Lower lobe of right lung (tissue), 2 donors: ENCODE data around the gene GNG7. TPM values are rescaled to one million over a fixed set of nuclear protein-coding genes. Genes with fewer than 3 reads are reported as not detected.
"Not testable (repeated sequence)": the region's sequence is repeated elsewhere in the genome, so short reads cannot be mapped to it uniquely, and the experiment has no call there.

Experiments used
- ATAC-seq, 2 donors: fragments of 200-7000 bp; cut with Tn5 transposase; one replicate each; pipeline ENCODE4 v1.9.1; 2020 to 2022; ENCODE audit warnings: mild to moderate bottlenecking in 2 of 2, moderate library complexity in 2 of 2
- DNase-seq: peaks from one replicate; pipeline ENCODE4 v3.0.0-alpha.2; 2020
- H3K27ac ChIP-seq: fragments of 200-600 bp; one replicate; pipeline ENCODE4 v1.8.0; 2022
- H3K27me3 ChIP-seq: fragments of 200-600 bp; one replicate; pipeline ENCODE4 v1.8.0; 2022; ENCODE audit warnings: low read depth
- H3K36me3 ChIP-seq: fragments of 200-600 bp; one replicate; pipeline ENCODE4 v1.8.0; 2022; ENCODE audit warnings: mild to moderate bottlenecking
- H3K4me1 ChIP-seq: fragments of 200-600 bp; one replicate; pipeline ENCODE4 v1.8.0; 2022
- H3K4me3 ChIP-seq: fragments of 200-600 bp; one replicate; pipeline ENCODE4 v1.8.0; 2022; ENCODE audit warnings: mild to moderate bottlenecking
- H3K9me3 ChIP-seq: fragments of 200-600 bp; one replicate; pipeline ENCODE4 v1.8.0; 2022
- intact Hi-C: fragments of 100-400 bp; cut with DNase I; formaldehyde crosslinking; loops from one replicate; pipeline ENCODE4 v1.11.0; 2022
- total RNA-seq: library from RNA; stranded (reverse); fragmentation: NEBNext Ultra II Directional; extraction: Animal tissue kit (Norgen Biotek cat#: 25700); gene quantifications from one replicate; pipeline ENCODE4 v1.2.1, GENCODE V29; 2021
- TF ChIP-seq, protein P1 (sequence below): fragments of 200-600 bp; IDR thresholded peaks from one replicate; pipeline ENCODE4 v1.8.0; 2022; ENCODE audit warnings: antibody characterized with exemption, mild to moderate bottlenecking
- donor health status: DM: no; HTN: yes; CAD: no; lungs with severe emphysema.

Gene GNG7
- total RNA-seq, 1 donor from 2014 or later, result 6.2 TPM

DNA sequence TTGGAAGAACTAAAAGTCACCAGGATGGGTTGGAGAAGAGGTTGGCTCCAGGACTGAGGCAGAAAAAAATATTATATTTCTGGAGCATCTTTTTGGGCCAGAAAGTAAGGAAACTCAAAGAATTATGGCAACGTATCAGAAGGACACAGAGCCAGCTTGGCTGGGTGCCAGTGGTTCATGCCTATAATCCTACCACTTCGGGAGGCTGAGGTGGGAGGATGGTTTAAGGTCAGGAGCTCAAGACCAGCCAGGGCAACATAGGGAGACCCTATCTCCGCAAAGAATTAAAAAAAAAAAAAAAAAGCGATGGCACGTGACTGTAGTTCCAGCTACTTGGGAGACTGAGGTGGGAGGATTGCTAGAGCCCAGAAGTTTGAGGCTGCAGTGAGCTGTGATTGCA is 118.5 kb downstream of the GNG7 start:
- Histone ChIP-seq H3K27me3 (no peaks in the 10 kb centered on the region), H3K4me3 (no peak overlapping the region), H3K36me3 (no peaks in the 10 kb centered on the region), H3K9me3 (peaks cover 5% of the 10 kb centered on the region), H3K27ac (no peak overlapping the region), H3K4me1 (peaks cover 11% of the 10 kb centered on the region)
- TF ChIP-seq, protein P1, sequence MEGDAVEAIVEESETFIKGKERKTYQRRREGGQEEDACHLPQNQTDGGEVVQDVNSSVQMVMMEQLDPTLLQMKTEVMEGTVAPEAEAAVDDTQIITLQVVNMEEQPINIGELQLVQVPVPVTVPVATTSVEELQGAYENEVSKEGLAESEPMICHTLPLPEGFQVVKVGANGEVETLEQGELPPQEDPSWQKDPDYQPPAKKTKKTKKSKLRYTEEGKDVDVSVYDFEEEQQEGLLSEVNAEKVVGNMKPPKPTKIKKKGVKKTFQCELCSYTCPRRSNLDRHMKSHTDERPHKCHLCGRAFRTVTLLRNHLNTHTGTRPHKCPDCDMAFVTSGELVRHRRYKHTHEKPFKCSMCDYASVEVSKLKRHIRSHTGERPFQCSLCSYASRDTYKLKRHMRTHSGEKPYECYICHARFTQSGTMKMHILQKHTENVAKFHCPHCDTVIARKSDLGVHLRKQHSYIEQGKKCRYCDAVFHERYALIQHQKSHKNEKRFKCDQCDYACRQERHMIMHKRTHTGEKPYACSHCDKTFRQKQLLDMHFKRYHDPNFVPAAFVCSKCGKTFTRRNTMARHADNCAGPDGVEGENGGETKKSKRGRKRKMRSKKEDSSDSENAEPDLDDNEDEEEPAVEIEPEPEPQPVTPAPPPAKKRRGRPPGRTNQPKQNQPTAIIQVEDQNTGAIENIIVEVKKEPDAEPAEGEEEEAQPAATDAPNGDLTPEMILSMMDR, result no peak
- intact Hi-C loops, result no loop called here
- DNase-seq, result no peak
- no peak for ATAC-seq

DNA sequence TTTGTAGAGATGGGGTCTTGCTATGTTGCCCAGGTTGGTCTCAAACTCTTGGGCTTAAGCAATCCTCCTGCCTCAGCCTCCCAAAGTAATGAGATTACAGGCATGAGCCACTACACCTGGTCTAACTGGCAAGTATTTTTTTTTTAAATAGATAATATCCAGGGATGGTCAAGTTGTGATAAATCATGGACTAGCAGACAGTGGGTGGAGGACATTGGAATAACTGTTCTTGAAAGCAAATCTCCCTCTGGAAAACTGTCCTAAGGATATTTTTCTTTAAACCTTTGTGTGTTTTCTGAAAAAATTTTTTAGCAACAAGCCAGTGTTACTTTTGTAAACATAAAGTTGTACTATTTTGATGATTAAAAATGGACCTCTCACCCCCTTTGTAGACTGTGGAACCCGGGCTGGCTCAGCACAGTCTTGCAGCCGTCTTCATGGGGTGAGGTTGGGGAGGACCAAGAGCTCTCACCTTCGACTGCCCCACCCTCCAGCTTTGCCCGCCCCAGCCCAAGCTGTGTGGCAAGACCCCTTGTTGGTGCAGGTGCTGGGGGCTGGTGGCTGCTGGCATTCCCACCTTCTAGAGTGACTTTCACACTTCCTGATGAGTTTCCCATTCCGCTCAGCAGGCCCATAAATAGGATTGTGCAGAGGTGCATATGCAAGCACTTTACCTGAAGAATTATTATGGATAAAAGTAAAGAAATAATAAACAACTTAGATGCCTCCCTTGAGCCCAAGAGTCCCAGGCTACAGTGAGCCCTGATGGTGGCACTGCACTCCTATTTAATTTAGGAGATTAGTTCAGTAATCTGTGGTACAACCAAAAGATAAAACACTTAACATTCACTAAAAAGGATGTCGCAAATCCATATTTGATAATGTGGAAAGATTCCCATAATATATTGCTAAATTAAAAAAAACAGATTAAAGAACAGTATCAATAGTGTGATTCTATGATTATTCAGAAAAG is 119.2 kb downstream of the GNG7 start:
- H3K9me3 ChIP-seq, result peaks cover 5% of the 10 kb centered on the region
- H3K4me3 ChIP-seq, result no peak overlapping the region
- intact Hi-C loops, result no loop called here
- peaks cover 18% of the 10 kb centered on the region for H3K4me1 ChIP-seq
- ATAC-seq (no peak), DNase-seq (no peak)
- no peak overlapping the region for H3K27ac ChIP-seq
- H3K27me3 ChIP-seq, result no peaks in the 10 kb centered on the region
- TF ChIP-seq, protein P1, result no peak
- H3K36me3 ChIP-seq, result no peaks in the 10 kb centered on the region

DNA sequence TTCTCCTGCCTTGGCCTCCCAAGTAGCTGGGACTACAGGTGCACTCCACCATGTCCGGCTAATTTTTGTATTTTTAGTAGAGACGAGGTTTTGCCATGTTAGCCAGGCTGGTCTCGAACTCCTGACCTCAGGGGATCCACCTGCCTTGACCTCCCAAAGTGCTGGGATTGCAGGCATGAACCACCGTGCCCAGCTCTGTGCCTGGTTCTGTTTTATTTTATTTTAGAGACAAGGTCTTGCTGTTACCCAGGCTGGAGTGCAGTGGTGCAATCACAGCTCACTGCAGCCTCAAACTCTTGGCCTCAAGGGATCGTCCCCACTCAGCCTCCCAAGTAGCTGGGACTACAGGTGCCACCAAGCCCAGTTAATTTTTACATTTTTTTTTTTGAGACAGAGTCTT is 122.1 kb downstream of the GNG7 start:
- H3K36me3 ChIP-seq, H3K27me3 ChIP-seq, H3K27ac ChIP-seq, ATAC-seq, intact Hi-C loops, H3K9me3 ChIP-seq, H3K4me3 ChIP-seq, DNase-seq: not testable (repeated sequence)
- H3K4me1 ChIP-seq, result peaks cover 35% of the 10 kb centered on the region

DNA sequence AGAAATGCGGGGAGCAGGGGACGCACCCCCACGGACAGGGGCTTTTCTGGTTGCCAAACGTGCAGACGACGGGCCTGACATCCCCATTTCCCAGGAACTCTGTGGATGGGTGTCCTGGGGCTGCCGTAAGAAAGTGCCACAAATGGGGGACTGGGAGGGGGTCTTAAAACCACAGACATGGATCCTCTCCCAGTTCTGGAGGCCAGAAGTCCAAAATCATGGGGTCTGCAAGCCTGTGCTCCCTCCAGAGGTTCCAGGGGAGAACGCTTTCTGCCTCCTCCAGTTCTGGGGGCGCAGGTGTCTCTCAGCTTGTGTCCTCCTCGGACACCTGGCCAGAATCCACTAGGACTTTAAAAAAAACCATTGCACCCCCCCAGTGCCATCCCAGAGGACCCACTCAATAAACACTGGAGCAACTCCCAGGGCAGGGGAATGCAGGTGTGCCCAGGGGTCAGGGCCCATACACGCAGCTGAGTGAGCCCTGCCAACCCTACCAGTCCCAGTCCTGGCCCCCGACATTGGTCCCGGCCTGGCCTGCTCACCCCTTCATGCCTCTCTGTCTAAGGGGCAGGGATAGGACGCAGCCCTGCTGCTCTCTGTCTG is 122.7 kb downstream of the GNG7 start:
- no peaks in the 10 kb centered on the region for H3K27me3 ChIP-seq
- intact Hi-C loops, result no loop called here
- peak overlapping the region; percentile 83 for H3K27ac ChIP-seq
- TF ChIP-seq, protein P1, result no peak
- H3K36me3 ChIP-seq, result no peaks in the 10 kb centered on the region
- H3K9me3 ChIP-seq, result peaks cover 5% of the 10 kb centered on the region
- ATAC-seq, result no peak
- H3K4me3 ChIP-seq, result peak overlapping the region; percentile 57
- DNase-seq, result no peak
- peaks cover 35% of the 10 kb centered on the region for H3K4me1 ChIP-seq

DNA sequence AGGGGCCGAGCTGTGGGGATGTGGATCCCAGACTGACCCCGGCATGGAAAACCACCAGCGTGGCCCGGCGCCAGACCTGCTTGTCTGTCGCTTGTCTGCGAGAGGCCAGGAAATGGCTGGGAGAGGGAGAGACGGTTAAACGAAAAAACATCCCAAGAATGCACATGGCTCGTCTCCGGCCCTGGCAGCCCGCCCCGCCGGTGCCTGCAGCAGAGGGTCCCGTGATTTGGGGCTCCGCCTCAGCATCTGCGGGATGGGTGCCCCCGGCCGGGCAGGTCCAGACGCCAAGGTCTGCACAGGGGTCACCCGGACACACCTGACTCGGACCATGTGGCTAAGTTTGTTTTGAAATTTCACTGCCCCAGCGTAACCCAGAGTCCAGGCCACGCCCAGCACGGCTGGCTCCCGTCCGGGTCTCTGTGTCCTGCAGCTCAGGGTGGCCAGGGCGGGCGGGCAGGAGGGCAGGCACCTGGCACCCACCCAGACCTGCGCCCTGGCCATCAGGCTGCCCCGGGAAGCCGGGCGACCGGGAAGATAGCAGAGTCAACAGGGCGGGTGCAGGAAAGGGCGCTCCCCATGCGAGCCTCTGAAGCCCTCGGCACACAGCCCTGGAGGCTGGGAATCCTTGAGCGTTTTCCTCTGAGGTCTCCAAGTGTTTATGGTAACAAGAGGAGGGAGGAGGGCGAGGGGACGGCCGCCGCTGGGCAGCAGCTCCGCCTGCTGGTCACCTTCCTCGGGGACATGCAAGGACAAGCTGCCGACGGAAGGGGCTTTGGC is 123.4 kb downstream of the GNG7 start:
- TF ChIP-seq, protein P1, result peak; percentile 92
- Histone ChIP-seq H3K36me3 (no peaks in the 10 kb centered on the region), H3K27me3 (no peaks in the 10 kb centered on the region), H3K27ac (peak overlapping the region; percentile 83), H3K9me3 (peaks cover 5% of the 10 kb centered on the region), H3K4me3 (peak overlapping the region; percentile 57), H3K4me1 (peaks cover 35% of the 10 kb centered on the region)
- ATAC-seq, result peak; percentile 94 to 95
- peak; percentile 91 for DNase-seq
- intact Hi-C loops, result no loop called here
